HG03354 (cell line): ENCODE results near the gene ZFAND6.

Source experiments
- ATAC-seq: cut with Tn5 transposase; IDR thresholded peaks from one replicate; pipeline ENCODE4 v1.9.1; 2021; ENCODE audit warnings: mild to moderate bottlenecking; ENCODE audit not compliant: unreplicated experiment, poor library complexity, severe bottlenecking

Gene ZFAND6

GRCh38 chr15:80159811-80160569 is 100.5 kb downstream of the ZFAND6 start:
- ATAC-seq: no peak

- ATAC-seq: peak; percentile 83
Measured at GRCh38 chr15:80160570-80161156, 101.2 kb downstream of the ZFAND6 start.

- ATAC-seq: no peak
Measured at GRCh38 chr15:80161468-80162016, 102.1 kb downstream of the ZFAND6 start.

DNA sequence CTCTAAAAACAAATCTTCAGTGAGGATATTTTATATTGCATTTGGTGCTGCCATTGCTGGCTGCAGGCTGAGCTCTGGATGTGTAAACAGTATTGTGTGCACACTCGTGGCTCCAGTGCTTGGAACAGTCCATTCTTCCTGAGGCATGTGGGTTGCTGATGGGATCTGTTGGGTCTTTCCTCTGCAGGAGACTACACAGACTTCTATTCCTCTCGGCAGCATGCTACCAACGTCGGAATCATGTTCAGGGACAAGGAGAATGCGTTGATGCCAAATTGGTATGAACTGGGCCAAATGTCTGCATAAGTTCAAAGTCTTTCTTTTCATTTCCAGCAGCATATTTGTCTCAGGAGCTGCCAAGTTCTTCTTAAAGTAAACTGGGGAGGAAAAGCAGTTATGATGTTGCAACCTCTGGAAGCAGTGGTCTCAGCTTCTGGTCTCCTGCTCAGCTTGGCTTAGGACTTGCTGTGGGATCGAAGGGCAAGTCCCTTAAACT is 102.6 kb downstream of the ZFAND6 start:
- ATAC-seq: no peak

- ATAC-seq: no peak
Measured at GRCh38 chr15:80163217-80163616, 103.7 kb downstream of the ZFAND6 start.

DNA sequence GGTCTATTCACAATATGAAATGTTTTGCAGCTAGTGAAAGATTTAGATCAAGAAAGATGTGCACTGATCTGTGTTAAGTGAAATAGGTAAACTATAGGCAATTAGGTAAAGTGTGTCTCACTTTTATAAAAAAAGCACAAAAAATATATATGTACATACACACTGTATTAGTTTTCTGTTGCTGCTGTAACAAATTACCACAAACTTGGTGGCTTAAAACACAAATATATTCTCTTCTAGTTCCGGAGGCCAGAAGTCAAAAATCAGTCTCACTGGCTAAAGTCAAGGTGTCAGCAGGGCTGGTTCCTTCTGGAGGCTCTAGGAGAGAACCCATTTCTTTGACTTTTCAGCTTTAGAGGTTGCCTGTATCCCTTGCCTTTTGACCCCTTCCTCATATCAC is 104.4 kb downstream of the ZFAND6 start:
- ATAC-seq: no peak

- ATAC-seq: no peak
Measured at GRCh38 chr15:80167936-80168335, 108.5 kb downstream of the ZFAND6 start.

DNA sequence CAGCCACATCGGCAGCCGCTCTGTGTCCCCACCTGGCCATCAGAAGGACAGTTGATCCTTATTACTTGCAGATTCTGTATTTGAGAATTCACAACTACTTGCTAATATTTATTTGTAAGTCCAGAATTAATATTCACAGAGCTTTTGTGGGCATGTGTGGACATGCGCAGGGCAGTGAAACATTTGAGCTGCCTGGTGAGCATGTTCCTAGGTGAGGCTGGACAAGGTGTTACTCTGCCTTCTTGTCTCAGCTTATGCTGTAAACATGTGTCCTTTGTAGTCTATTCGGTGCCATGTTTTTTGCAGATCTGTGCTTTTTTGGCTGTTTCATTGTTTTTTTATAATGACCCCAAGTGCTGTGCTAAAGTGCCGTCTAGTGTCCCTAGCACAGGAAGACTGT is 108.9 kb downstream of the ZFAND6 start:
- no peak for ATAC-seq

DNA sequence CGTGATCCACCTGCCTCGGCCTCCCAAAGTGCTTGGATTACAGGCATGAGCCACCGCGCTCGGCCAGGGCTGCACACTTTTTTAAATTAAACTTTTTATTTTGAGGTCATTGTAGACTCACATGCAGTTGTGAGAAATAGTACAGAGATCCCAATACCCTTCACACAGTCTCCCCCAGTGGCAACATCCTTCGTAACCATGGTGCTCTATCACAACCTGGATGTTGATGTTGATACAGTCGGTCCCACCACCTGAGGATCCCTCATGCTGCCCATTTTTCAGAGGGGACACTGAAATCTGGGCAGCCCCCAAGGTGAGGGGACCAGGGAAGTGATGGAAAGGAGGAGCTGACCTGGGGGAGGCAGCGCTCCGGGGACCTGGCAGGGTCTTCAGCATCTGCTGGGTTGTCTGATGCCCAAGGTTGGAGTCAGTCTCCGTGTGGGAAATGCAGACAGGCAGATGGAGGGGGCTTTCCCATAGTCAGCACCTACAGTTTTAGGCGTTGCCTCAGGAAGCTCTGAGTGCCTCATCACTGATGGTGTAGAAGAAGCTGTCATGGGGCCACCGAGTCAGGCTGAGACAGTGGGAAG is 110.4 kb downstream of the ZFAND6 start:
- ATAC-seq: no peak

DNA sequence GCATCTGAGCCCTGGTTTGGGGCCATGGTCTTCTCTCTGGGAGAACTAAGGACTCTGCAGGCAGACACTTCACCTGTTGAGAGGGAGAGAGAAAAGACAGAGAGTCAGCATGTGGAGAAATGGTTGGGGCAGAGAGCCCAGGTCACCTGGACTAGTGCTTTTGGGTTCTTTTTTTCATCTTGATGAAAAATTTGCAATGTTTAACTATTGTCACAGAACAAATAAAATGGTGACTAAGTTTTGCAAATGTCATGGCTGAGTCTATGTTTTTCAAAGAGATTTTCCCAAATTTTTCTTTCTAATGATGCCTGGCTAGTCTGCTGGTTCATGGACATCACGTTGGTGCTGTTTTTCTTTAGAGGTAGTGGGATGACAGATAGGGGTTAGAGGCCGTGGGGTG is 111.1 kb downstream of the ZFAND6 start:
- ATAC-seq: no peak

DNA sequence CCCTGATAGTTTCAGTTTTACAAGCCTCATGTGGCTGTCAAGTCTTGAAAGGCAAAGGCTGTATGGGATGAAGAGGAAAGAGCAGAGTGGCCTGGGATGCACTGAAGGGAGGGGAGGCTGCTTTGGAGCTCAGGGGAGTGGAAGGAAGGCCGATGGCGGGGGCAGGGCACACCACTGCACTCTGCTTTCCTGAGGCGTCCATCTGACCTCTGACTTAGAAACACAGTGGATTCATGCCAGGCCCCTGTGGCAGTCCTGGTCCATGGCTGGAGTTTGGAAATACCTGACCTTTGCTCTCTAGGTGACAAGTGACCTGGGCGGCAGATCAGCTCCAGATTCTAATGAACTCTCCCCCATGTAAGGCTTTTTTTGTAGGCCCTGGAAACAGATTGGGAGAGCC is 112.3 kb downstream of the ZFAND6 start:
- no peak for ATAC-seq

DNA sequence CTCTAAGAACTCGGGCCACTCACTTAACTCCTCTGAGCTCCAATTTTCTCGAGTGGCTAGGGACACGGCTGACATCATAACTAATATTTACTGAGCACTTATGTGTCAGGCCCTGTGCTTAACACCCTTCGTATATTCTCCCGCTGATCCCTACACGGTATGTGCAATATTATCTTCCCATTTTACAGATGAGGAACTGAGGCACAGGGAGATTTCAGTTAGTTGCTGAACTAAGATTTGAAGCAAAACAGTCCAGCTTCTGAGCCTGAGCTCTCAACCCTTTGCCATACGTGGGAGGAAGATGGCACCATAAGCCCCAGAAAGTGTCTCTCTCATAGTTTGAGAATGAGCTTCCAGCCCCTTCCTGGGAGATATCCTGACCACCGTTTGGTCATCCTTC is 112.9 kb downstream of the ZFAND6 start:
- no peak for ATAC-seq

DNA sequence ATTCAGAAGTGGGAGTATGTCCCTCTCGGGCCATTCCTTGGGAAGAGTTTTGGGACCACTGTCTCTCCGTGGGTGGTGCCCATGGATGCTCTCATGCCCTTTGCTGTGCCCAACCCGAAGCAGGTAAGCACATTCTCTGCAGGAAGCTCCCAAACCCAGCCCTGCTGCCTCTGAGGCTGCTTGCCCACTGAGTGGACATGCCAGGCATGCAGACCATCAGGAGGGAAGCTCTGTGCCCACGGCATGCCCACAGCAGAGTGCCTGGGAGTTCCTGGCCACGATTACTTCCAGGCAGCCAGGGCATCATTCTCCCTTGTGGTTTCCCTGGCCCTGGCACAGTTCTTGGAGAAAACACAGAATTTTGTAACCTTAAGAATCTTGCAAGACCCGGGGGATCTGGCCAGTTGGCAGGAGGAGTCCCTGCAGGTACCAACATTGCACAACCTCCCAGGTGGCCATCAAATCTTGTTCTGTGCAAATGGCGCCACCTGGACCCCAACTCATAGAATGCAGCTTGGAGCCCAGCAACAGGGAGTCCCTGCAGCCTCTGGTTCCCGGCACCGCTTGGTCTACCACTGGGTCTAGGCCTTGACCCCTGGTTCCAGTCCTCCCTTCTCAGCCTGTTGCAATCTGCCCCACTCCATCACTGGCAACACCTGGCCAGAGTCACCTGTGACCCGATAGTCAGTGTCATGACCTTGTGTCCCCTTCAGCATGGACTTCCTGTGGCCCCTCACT is 113.7 kb downstream of the ZFAND6 start:
- ATAC-seq: peak; percentile 79

DNA sequence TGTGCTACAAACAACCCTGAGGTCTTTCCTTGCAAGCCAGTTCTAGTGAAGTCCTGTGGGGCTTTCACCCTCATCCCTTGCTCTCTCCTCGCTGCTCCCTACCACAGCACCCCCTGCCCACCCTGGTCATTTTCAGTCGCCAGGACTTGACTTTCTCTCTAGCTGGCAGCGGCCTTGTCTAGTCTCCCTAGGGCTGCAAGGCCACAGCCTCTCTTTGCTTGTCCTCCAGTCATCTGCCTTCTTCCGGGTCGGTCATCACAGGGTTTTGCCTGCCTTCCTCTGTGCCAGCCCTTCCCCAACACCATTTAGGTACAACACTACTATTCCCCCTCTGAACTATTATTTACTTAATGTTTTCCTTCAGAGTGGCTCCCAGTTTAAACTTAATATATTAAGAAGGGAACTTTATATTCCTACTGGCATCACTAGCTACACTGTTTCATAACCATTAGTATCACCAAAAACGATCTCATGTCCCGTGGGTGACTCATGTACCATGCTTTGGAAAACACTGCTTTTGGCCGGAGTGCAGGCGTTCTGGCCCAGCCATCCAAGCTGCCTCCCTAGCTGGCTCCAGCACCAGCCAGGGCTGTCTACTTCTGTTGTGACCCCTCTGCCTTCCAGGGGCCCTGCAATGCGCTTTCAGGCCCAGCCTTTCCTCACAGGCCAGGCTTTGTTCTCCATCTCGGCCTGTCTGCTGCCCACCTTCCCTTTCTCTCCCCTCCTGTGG is 114.7 kb downstream of the ZFAND6 start:
- ATAC-seq: no peak

DNA sequence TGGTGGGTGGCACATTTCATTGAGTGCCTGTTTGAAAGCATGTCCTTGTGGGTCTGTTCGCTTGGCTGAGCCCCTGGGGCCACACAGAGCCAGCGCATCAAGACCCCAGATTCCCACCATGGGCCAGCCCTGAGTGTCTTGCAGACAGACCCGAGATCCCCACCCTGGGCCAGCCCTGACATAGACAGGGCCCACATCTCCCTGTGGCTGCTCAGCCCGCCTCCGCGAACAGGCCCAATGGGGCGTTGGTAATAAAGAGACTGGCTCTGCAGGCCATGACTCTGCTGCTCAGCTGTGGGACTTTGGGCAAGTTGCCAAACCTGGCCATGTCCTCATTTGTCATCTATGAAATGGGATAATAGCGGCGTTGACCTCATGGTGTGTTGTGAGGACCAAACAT is 116.0 kb downstream of the ZFAND6 start:
- no peak for ATAC-seq

GRCh38 chr15:80176443-80176842 is 117.0 kb downstream of the ZFAND6 start:
- ATAC-seq: no peak

- no peak for ATAC-seq
Measured at GRCh38 chr15:80177156-80177555, 117.7 kb downstream of the ZFAND6 start.

- ATAC-seq: no peak
Measured at GRCh38 chr15:80179025-80179759, 119.7 kb downstream of the ZFAND6 start.

- ATAC-seq: no peak
Measured at GRCh38 chr15:80179935-80180334, 120.5 kb downstream of the ZFAND6 start.
